ENCODE measurements around the gene RAB3C.

RAB3C gene

DNA sequence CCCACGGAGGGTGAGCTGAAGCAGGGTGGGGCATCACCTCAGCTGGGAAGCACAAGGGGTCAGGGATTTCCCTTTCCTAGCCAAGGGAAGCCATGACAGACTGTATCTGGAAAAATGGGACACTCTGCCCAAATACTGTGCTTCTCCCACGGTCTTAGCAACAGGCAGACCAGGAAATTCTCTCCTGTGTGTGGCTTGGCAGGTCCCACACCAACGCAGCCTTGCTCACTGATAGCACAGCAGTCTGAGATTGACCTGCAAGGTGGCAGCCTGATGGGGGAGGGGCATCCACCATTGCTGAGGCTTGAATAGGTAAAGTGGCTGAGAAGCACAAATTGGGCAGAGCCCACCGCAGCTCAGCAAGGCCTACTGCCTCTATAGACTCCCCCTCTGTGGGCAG lies 23.2 kb downstream of the RAB3C start:
- FAIRE-seq: no peak

DNA sequence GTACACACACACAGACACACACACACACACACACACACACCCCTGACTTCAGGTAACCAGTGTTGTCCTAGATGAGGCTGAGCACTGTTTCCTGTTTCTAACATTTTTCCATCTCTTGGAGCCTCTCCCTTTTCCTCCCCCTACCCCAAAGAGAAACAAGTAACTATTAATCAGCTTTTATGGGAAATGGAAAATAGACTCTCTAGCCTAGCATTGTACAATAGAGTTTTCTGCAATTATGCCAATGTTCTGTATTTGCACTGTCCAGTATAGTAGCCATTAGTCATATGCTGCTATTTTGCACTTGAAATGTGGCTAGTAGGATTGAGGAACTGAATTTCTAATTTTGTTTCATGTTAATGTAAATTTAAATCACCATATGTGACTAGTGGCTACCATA lies 33.1 kb downstream of the RAB3C start:
- no peak for FAIRE-seq

DNA sequence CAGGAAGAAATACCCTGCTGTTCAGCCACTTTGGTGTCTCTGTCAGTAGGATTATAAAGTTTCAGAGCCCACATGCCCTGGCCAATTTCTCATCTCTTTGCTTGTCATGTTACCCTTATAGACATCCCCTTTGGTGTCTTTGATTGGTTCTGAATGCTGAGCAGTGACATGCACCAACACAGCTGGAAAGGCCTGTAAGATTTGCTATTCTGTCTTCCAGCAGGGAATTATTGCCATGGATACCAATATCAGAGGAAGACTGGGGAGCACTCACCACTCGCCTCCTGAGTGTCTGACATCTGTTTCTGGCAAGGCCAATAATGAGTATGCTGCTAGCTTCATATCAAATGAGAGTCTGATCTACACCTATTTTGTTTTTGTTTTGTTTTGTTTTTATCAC lies 34.4 kb downstream of the RAB3C start:
- no peak for FAIRE-seq

DNA sequence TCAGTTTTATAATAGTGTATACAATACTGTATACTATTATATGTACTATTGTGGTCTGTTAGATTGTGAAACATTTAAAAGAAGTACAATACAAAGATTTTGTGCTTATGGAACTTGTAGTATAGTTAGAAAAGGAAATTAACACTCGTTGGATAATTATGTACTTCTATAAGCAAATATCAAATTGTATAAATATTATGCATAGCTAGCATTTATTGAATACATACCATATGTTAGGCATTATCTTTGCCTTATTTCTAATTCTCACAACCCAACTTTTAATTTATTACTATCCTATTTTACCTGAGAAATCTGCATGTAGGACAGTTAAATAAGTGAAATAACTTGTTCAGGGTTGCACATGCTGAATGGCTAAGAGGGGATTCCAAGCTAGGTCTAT lies 37.5 kb downstream of the RAB3C start:
- no peak for FAIRE-seq

DNA sequence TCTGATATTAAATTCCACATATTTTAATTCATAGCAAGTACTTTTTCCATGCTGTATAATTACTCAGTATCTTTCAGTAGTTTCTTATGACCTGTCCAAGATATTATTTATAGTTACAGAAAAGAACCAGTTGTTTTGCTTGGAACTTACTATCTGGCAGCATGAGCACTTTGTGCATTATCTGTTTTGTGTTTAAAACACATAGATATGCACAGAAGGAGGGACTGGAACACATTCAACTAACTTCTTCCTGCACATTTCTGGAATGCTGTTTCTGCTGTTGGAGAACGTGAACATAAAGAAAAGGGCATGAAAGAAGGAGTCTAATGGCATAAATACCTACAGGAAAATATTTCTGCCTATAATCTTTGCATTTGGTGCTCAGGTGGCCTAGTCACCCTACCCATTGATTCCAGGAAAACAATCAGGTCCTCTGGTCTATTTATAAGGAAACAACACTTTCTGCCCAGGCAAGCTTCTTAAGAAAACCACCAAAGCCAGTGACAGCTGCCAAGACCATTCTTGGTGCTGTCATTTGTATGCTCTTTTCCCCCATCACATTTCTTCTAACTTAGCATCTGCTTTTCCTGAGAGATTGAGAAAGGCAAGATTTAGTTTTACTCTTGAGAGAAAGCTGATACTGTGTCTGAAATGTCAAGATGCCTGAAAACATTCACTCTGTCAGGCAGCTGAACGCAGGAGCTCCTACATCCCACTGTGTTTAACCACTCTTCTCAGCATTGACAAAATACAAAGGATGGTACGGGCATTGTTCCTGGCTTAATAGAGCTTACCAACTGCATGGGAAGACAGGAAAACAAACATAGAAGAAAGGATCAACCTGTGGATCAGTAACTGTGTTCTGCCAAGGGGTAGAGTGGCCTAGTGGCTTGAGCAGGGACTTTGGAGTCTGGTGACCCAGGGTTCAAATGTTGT lies 40.3 kb downstream of the RAB3C start:
- FAIRE-seq: no peak

DNA sequence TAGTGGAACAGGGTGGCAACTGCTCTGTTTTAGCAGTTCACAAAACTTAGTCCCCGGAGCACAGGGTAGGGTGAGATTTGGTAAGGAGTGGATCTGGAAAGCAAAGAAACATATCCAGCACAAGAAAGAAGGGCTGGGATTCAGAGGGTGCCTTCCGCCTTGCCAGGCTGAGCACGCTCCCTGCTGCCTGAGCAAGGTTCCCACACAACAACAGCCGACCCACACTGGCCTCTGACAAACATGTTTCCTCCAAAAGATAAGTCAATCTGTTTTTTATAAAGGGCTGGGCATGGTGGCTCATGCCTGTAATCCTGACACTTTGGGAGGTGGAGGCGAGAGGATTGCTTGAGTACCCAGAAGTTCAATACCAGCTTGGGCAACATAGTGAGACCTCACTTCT lies 45.8 kb downstream of the RAB3C start:
- FAIRE-seq: no peak

DNA sequence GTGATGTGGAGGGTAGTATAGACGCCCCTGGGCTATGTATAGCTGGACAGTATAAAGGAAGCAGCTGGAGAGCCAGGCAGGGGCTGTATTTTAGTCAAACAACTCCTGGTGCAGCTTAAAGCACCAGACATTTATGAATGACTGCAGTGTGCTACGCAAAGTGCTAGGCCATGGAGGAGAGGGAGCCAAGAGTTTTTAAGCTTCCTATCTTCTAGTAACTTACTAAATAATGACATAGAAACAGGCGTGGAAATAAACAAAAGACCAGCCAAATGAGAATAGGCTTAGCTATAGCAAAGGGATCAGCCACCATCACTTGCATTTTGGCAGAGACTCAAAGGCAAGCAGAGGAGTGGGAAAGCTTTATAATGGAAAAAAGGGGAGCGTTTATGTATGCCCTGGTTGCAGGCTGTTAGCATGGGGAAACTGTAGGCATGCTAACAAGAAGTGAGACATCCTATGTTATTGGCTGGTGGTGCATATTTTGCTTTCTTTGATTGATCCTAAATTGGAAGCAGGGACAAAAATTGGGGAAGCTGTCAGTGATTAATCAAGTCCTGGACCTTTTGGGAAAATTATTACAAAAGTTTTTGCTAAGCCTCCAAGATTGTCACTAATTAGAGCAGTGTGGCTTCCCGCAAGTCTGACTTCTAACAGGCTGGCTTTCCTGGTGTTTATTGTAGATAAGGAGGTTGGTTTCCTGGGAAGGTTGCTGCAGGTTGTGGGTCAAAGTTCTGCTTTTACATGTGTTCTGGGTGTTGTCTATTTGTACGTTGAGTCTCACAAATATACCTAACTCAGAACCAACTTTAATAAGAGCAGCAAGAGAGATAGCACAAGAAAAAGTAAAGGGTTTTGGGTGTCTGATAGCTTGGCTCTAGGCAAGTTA lies 46.6 kb downstream of the RAB3C start:
- FAIRE-seq: no peak

DNA sequence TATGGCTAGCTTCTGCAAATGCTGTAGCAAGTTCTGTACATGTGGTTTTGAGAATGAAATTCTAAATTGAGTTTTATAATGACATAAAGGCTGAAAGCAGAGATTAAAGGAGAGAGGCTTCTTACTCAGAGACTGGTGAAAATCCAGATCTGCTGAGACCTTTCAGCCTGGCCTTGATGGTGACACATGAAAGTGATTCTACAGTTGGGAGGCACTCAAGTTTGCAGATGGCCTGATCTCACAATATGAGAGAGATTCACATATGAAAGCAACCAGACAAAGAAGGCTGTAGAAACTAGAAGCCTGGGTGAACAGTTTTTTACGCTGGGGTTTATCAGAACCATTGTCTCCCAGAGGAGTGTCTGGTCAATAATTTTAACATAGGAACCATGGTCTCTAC lies 49.0 kb downstream of the RAB3C start:
- no peak for FAIRE-seq

DNA sequence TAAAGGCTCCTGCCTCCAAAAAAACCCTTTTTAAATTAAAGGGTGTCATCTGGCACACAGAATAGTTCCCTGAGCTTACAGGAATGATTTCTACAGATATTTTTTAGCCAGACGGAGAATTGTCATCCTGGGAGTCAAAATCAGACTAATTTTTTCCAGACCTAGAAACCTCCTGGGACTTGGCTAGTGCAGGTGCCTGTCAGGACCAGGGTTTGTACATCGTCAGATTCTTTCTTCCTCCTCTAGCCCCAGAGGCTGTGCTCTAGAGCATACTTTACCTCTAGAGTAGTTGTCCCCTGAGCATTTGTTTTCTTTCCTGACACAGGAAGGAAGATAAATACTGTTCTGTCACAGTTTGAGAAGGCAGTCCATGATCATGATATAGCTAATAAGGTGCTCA lies 52.5 kb downstream of the RAB3C start:
- no peak for FAIRE-seq

DNA sequence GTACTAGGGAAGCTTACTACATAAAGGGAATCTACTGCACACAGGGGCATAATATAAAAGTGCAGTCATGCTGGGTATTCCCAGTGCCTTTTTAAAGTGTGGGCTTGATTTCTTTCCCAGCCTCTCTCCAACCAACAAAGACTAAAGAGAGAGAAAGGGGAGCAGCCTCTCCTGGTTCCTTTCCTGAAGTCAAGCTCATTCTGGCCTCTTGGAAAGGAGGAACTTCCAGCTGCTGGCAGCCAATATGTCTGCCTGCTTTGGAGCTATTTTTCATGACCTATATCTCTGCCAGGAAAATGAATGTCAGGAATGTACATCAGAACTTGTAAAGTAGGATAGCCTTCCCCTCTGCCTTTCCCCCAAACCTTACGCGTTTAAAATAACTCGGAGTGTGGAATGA lies 57.1 kb downstream of the RAB3C start:
- FAIRE-seq: no peak

DNA sequence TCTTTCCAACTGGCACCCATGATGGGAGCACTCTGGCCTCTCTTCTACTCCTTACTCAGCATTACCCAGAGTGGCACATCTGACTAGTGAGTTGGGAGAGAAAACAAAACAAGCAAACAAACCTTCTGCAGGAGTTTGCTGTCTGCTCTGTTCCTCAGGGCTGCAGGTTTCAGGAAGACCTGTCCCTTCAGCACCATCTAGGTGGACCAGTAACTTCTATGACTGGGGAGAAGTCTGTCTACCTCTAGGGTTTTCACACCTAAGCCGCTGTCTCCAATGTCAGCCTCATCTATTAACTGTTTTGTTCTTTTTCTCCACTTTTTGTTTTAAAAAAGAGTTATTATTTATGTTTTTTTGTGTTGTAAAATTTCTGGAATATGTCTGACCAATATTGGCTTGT lies 58.7 kb downstream of the RAB3C start:
- no peak for FAIRE-seq

DNA sequence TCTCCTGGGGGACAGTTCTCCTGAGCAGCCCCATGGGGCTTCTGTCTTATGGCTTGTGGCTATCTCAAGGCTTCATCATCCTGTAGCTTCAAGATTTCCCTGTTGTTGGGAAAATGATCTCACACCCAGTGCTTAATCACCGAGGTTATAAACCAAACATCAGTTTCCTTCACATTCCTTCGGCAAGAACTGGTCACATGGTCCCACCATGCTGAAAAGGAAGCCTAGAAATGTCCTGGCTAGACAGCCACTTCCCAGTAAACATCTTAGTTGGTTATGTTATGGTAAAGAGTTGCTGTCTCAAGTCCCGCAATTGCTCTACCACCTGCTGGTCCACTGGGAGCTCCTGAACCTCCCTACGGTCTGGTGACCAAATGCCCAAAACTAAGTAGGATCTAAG lies 66.0 kb downstream of the RAB3C start:
- FAIRE-seq: no peak

DNA sequence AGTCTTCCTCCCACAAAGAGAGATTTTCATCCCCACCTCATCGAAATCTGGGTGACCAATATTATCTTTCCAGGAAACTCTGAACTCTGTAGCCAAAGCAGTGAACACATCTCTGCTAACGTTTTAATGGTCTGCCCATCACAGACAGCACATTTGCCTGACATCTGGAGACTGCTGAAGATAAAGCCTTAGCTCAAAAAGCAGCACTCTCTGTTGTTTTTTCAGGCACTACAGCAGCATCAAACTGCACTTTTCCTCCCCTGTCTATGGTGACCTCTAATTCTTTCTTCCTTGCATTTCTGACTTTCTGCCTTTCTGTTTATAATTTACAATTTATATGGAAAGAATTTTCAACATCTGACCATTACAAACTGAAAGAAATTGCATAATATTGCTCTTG lies 66.8 kb downstream of the RAB3C start:
- no peak for FAIRE-seq

DNA sequence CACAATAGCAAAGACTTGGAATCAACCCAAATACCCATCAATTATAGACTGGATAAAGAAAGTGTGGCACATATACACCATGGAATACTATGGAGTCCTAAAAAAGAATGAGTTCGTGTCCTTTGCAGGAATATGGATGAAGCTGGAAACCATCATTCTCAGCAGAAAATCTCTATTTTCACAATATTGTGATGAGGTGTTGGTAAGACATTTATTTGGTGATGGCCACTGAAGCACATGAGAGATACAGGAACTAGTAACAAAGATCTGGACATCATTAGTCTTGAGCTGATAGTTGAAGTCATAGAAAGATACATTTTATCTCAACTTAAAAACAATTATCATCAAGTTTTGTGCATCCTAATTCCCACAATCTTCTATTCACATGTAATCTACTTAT lies 70.6 kb downstream of the RAB3C start:
- no peak for FAIRE-seq

DNA sequence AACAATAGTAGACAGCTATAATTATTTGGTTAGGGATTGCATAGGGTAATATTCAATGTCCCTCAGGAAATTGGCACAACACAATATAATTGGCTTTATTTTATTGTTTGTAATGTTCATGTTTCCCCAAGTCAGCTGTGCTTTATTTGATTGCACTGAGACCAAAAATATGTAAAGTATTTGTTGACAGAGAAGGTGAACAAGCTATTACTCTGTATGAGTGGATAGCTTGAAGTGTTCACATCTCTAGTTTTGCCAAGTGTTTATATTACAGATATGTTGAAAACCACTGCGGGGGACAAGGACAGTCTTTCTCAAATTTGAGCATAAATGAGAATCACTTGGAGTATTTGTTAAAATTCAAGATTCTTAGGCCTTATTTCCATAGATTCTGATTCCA lies 83.3 kb downstream of the RAB3C start:
- FAIRE-seq: no peak

DNA sequence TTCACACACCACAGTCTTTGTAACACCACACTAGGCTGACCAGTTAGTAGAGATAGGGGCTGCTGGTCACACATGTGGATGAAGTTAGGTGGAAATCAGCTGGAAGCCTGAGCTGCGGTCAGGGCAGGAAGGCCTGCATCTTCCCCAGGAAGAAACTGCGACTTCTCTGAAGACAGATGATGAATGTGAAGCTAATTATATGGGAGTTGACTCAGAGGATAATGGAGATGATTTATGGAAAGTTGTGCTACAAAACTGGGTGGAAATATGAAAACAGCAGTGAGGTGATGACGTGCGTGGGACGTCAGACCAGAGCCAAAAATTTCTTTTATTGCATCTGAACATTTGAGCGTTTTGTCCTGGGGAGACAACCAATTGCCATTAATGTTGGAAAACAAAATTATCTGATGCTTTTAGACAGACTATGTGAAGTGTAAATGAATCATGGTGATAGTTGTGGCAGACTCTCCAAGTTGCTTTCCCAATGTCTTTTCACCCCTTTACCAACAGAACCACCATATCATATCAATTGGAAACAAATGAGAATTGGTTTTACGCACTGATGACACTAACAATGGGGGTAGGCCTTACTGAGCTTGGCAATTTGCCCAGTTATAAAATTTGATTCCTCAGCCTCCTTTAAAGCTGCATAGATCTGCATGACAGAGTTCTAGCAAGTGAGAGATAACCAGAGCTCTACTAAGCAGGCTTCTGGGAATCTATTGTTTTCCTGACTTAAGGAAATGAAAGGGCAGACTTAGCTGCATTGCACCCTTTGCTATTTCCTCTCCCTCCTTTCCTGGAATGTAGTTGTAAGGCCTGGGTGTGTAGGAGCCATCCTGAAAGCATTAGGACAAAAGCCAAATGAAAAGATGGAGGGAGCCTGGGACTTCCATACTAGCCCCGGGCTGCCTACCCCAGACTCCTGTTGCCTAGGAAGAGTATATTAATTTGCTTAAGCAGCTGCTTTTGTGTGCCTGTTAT lies 84.0 kb downstream of the RAB3C start:
- no peak for FAIRE-seq

DNA sequence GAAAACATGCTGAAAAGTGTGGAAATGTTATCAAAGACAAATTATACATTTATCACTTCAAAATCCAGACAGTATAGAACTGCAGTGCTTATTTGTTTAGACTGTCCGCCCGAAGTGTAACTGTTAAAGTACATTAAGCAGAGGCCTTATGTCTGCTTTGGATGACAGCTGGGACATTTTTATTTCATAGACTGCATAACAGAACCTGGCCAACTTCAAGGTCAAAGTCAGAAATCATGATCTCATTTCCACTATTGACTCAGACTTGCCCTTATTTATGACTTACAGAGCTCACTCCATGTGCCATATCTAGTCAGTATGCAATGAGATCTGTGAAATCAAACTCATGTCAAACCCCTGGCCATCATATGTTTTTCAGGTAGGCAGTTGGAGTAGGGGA lies 87.7 kb downstream of the RAB3C start:
- no peak for FAIRE-seq

DNA sequence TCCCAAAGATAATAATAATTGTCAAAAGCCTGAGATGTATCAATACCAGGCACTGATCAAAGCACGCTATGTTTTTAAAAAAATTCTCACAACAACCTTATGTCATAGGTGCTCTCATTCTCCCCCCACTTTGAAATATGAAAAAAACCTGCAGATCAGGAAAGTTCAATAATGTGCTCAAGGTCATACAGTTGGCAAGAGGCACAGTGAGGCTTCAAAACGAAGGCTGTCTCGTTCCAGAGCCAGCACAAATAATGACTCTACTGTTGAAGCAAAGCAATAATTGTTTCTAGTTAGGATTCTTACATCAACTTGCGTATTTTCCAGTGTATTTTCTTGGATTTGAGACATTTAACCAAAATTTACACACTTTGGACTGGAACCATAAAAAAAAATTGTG lies 88.3 kb downstream of the RAB3C start:
- FAIRE-seq: no peak

DNA sequence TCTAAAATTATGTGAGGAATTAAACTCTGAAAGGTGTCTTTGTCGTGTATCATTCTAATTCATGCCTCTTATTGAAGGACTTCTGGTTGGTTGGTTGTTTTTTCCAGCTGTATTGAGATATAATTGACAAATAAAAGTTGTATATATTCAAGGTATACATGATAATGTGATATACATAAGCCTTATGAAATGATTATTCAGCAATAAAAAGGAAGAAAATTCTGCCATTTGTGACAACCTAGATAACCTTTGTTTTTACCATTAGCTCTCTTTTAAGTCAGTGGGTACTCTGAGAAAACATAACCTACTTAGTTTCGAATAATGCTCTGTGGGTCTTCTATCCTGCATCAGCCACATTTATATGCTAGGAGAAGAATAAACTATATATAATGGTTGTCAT lies 89.6 kb downstream of the RAB3C start:
- FAIRE-seq: no peak

DNA sequence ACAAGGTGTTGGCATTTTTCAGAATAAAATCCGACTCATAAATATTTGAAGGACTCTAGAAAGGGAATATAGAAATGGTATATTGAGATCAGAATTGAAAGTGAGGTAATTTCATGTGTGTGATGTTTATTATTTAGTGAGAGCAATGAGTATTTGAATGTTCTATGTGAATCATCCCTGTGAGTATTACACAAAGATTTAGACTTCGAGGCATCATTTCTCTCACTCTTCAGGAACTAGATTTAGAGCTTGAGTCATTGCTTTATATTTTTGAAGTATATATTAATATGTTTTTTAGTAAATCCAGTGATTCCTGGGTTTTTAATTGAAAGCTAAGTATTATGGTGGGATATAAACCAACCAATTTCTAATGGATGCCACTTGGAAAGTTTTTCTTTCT lies 91.2 kb downstream of the RAB3C start:
- FAIRE-seq: no peak

DNA sequence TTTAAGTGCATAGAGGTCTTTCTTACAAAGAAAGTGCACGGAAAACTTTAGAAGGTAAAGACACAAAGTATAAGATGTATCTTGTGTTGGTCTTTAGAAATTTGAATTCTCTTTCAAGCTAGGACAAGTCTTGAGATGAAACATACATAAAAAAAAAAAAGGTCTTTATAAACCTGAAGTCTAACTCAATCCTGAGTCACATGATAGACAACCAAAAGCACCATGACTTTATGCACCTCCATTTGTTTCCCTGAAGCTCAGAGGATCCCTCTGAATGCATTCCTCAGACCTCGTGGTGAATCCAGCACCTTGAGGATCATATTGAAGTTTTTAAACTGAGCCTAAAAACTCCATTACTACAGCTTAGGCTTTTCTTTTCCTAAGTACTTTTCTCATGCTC lies 91.8 kb downstream of the RAB3C start:
- no peak for FAIRE-seq

DNA sequence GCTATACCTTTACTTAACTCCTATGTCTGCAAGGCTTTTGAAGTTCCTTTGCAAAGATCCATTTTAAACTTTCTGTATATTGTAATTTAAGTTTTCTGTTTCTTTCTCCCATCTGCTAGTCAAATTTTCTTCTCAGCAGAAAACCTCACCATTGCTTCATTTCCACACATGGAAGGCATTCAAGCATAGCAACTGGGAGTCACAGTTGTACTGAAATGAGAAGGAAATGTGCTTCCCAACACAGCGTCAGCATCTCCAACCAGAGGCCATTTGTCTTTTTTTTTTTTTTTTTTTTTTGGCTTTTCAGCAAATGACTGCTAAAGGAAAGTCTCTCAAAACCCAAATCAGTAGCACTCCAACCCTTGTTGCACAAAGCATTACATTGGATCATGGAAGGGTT lies 92.5 kb downstream of the RAB3C start:
- FAIRE-seq: no peak

DNA sequence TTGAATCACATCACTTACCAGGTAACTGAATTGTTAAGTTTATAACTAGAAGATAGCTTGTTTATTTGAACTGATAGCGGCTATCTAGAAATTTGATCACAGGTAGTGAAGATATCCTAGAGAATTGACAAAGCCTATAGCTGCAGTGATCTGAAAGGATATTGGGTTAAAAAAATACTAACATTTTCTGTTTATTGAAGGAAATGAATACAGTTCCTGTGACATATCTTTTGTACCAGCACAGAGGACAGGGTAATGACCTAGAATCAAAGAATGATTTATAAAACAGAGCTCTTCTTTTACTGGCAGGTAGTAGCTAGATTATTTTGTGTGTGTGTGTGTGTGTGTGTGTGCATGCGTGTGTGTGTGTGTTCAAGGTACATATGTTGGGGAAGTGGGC lies 94.8 kb downstream of the RAB3C start:
- no peak for FAIRE-seq

Measured in TTC549 (cell line).